Vagina (tissue), 2 donors: ENCODE results near the gene GRK5. TPM values are rescaled to one million over a fixed set of nuclear protein-coding genes. Genes with fewer than 3 reads are reported as not detected.

Experiments
- DNase-seq, 2 donors: peaks; one replicate each; pipeline ENCODE4 v3.0.0-alpha.2; 2017; ENCODE audit errors: extremely low spot score in 2 of 2
- H3K27ac ChIP-seq: fragments of 200-600 bp; sonication (generic); one replicate; pipeline ENCODE4 v1.5.1; 2019
- H3K27me3 ChIP-seq: fragments of 200-600 bp; sonication (generic); one replicate; pipeline ENCODE4 v1.5.1; 2019
- H3K36me3 ChIP-seq, 2 donors: fragments of 200-600 bp; sonication (generic); one replicate each; pipeline ENCODE4 v1.5.1; 2017 to 2019
- H3K4me1 ChIP-seq: fragments of 200-600 bp; sonication (generic); one replicate; pipeline ENCODE4 v1.5.1; 2019
- H3K4me3 ChIP-seq, 2 donors: fragments of 200-600 bp; sonication (generic); 1 replicate in 1 of 2; 2 replicates in 1 of 2; pipeline ENCODE4 v1.5.1; 2016 to 2019
- H3K9me3 ChIP-seq: fragments of 200-600 bp; sonication (generic); one replicate; pipeline ENCODE4 v1.5.1; 2019
- CTCF ChIP-seq, 3 experiments: fragments of 450-650 bp in 2 of 3; fragments of 200-600 bp in 1 of 3; sonication (generic) in 1 of 3; IDR thresholded peaks; one replicate each; pipeline ENCODE4 v1.5.1; 2017 to 2019; ENCODE audit warnings: antibody characterized with exemption in 3 of 3, mild to moderate bottlenecking in 2 of 3, moderate library complexity in 2 of 3
- POLR2A ChIP-seq, 2 donors: fragments of 450-650 bp; IDR thresholded peaks; one replicate each; pipeline ENCODE4 v1.6.1; 2017; ENCODE audit warnings: antibody characterized with exemption in 2 of 2, mild to moderate bottlenecking in 2 of 2, moderate library complexity in 2 of 2
- POLR2AphosphoS5 ChIP-seq, 2 donors: sonication (generic); formaldehyde crosslinking; IDR thresholded peaks; one replicate each; pipeline ENCODE4 v1.9.0; 2017; ENCODE audit warnings: antibody characterized with exemption in 2 of 2, mild to moderate bottlenecking in 2 of 2, low read depth in 1 of 2; ENCODE audit not compliant: insufficient read depth in 1 of 2
- intact Hi-C: fragments of 100-400 bp; cut with DNase I; formaldehyde crosslinking; loops from one replicate; pipeline ENCODE4 v1.15.1; 2023
- total RNA-seq: library from RNA; depleted of rRNA; stranded (reverse); fragments of >200 nt; gene quantifications from one replicate; pipeline ENCODE4 v1.2.3, GENCODE V29; 2016

Gene GRK5
- total RNA-seq, 1 donor from 2014 or later, result 16.5 TPM

- DNase-seq, result no peak
- intact Hi-C loops, result no loop called here
- Histone ChIP-seq H3K27ac (peak overlapping the region; percentile 74), H3K9me3 (no peaks in the 10 kb centered on the region), H3K27me3 (no peaks in the 10 kb centered on the region), H3K36me3 (no peaks in the 10 kb centered on the region), H3K4me3 (no peak overlapping the region), H3K4me1 (peaks cover 61% of the 10 kb centered on the region)
- no peak for TF ChIP-seq CTCF (IDR thresholded peaks at IDR 0.05)
- TF ChIP-seq POLR2AphosphoS5 (IDR thresholded peaks at IDR 0.05; ENCODE audit: insufficient read depth in 1 of 2, low read depth in 1 of 2), result no peak
- no peak for TF ChIP-seq POLR2A (IDR thresholded peaks at IDR 0.05)
Measured at GRCh38 chr10:119316002-119316358, 108.6 kb downstream of the GRK5 start.

- Histone ChIP-seq H3K27me3 (no peaks in the 10 kb centered on the region), H3K36me3 (no peaks in the 10 kb centered on the region), H3K27ac (peak overlapping the region; percentile 74), H3K4me3 (no peak overlapping the region), H3K4me1 (peaks cover 61% of the 10 kb centered on the region), H3K9me3 (no peaks in the 10 kb centered on the region)
- TF ChIP-seq POLR2AphosphoS5 (IDR thresholded peaks at IDR 0.05; ENCODE audit: insufficient read depth in 1 of 2, low read depth in 1 of 2) (no peak), CTCF (IDR thresholded peaks at IDR 0.05) (no peak), POLR2A (IDR thresholded peaks at IDR 0.05) (no peak)
- intact Hi-C loops, result no loop called here
- no peak for DNase-seq
Measured at GRCh38 chr10:119316729-119317097, 109.3 kb downstream of the GRK5 start.

GRCh38 chr10:119318411-119319160 is 111.2 kb downstream of the GRK5 start:
- no peak overlapping the region for H3K4me3 ChIP-seq
- no peak overlapping the region for H3K27ac ChIP-seq
- no peaks in the 10 kb centered on the region for H3K27me3 ChIP-seq
- TF ChIP-seq POLR2AphosphoS5 (IDR thresholded peaks at IDR 0.05; ENCODE audit: insufficient read depth in 1 of 2, low read depth in 1 of 2) (no peak), CTCF (IDR thresholded peaks at IDR 0.05) (no peak), POLR2A (IDR thresholded peaks at IDR 0.05) (no peak)
- no peaks in the 10 kb centered on the region for H3K36me3 ChIP-seq
- no peak for DNase-seq
- no peaks in the 10 kb centered on the region for H3K9me3 ChIP-seq
- peaks cover 56% of the 10 kb centered on the region for H3K4me1 ChIP-seq
- intact Hi-C loops, result no loop called here

- no peak overlapping the region for H3K27ac ChIP-seq
- intact Hi-C loops, result no loop called here
- H3K4me3 ChIP-seq, result no peak overlapping the region
- H3K4me1 ChIP-seq, result peaks cover 50% of the 10 kb centered on the region
- DNase-seq, result no peak
- H3K36me3 ChIP-seq, result no peaks in the 10 kb centered on the region
- H3K9me3 ChIP-seq, result no peaks in the 10 kb centered on the region
- no peaks in the 10 kb centered on the region for H3K27me3 ChIP-seq
- TF ChIP-seq CTCF (IDR thresholded peaks at IDR 0.05) (no peak), POLR2A (IDR thresholded peaks at IDR 0.05) (no peak), POLR2AphosphoS5 (IDR thresholded peaks at IDR 0.05; ENCODE audit: insufficient read depth in 1 of 2, low read depth in 1 of 2) (no peak)
Measured at GRCh38 chr10:119319161-119319919, 112.0 kb downstream of the GRK5 start.

- H3K4me1 ChIP-seq, result peaks cover 45% of the 10 kb centered on the region
- H3K36me3 ChIP-seq, result no peaks in the 10 kb centered on the region
- no peak for DNase-seq
- no peaks in the 10 kb centered on the region for H3K27me3 ChIP-seq
- no peak overlapping the region for H3K27ac ChIP-seq
- TF ChIP-seq CTCF (IDR thresholded peaks at IDR 0.05), result no peak
- no peak for TF ChIP-seq POLR2AphosphoS5 (IDR thresholded peaks at IDR 0.05; ENCODE audit: insufficient read depth in 1 of 2, low read depth in 1 of 2)
- no peak for TF ChIP-seq POLR2A (IDR thresholded peaks at IDR 0.05)
- no peak overlapping the region for H3K4me3 ChIP-seq
- intact Hi-C loops, result no loop called here
- no peaks in the 10 kb centered on the region for H3K9me3 ChIP-seq
Measured at GRCh38 chr10:119319920-119320258, 112.5 kb downstream of the GRK5 start.
